Prostate gland (tissue), 2 donors: Measurements from ENCODE around the gene UGT1A3. TPM values are rescaled to one million over a fixed set of nuclear protein-coding genes. Genes with fewer than 3 reads are reported as not detected.

Experiments used
- DNase-seq: peaks from one replicate; pipeline ENCODE4 v3.0.0-alpha.2; 2019; ENCODE audit warnings: low spot score
- H3K27ac ChIP-seq, 2 donors: fragments of 200-600 bp; sonication (generic); 2 replicates each; pipeline ENCODE4 v1.5.1; 2017 to 2019
- H3K27me3 ChIP-seq: fragments of 200-600 bp; sonication (generic); replicated peaks from 2 replicates; pipeline ENCODE4 v1.5.1; 2019; ENCODE audit not compliant: insufficient read depth
- H3K36me3 ChIP-seq, 2 donors: fragments of 200-600 bp; sonication (generic); 1 replicate in 1 of 2; 2 replicates in 1 of 2; pipeline versions ENCODE4 v1.5.1 to v1.8.1; 2017 to 2019
- H3K4me1 ChIP-seq: fragments of 200-600 bp; sonication (generic); replicated peaks from 2 replicates; pipeline ENCODE4 v1.5.1; 2019
- H3K4me3 ChIP-seq, 2 donors: fragments of 200-600 bp; sonication (generic); 2 replicates each; pipeline ENCODE4 v1.5.1; 2017 to 2019
- H3K9me3 ChIP-seq: fragments of 200-600 bp; sonication (generic); 2 replicates; pipeline ENCODE4 v1.5.1; 2017
- CTCF ChIP-seq, 4 experiments: fragments of 200-600 bp in 2 of 4; fragments of 450-650 bp in 2 of 4; sonication (generic) in 2 of 4; IDR thresholded peaks; 1 replicate in 3 of 4; 2 replicates in 1 of 4; pipeline ENCODE4 v1.5.1; 2016 to 2019; ENCODE audit warnings: antibody characterized with exemption in 4 of 4, mild to moderate bottlenecking in 2 of 4, moderate library complexity in 2 of 4
- POLR2A ChIP-seq: fragments of 450-650 bp; IDR thresholded peaks from one replicate; pipeline ENCODE4 v1.6.1; 2016; ENCODE audit warnings: antibody characterized with exemption, mild to moderate bottlenecking
- POLR2AphosphoS5 ChIP-seq: sonication (generic); formaldehyde crosslinking; IDR thresholded peaks from one replicate; pipeline ENCODE4 v1.6.1; 2017; ENCODE audit warnings: antibody characterized with exemption
- WGBS: methylation state at CpG from one replicate; pipeline ENCODE4 v1.1.5; 2018; 5-methylcytosine and 5-hydroxymethylcytosine counted together
- intact Hi-C: fragments of 100-400 bp; cut with DNase I; formaldehyde crosslinking; loops from one replicate; pipeline ENCODE4 v1.14.2; 2022
- total RNA-seq, 2 donors: library from RNA; depleted of rRNA; stranded (reverse); fragments of >200 nt; gene quantifications; one replicate each; pipeline ENCODE4 v1.1.0, GENCODE V29; 2016

The UGT1A3 gene
- total RNA-seq, 2 donors from 2014 or later = 0.64 TPM; not detected in 1

DNA sequence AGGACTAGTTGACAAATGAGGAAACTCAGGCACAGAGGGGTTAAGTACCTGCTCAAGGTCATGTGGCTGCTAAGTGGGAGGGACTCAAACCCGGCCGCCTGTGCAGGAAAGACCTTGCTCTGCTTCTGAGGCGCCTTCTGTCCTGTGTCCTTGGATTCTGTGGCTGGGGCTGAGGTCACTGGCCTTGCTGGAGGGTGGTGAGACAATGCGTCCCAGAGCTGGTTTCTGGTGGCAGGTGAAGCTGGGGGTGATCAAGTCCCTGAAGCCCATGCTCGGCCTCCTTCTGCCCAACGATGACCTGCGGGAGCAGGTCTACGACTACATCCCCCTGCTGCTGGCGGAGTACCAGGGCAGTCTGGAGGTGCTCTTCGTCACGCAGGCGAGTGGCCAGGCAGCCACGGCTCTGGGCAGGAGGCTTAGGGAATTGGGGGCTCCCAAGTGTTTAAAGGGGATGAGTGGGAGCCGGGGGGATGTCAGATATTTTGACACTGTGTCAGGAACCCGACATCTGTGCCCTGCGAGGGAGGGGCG is 65.4 kb downstream of the UGT1A3 start:
- no peak for DNase-seq
- Histone ChIP-seq H3K27me3 (no peaks in the 10 kb centered on the region), H3K27ac (no peak overlapping the region), H3K4me3 (no peak overlapping the region), H3K36me3 (no peaks in the 10 kb centered on the region), H3K9me3 (no peaks in the 10 kb centered on the region), H3K4me1 (no peaks in the 10 kb centered on the region)
- intact Hi-C loops = no loop called here
- TF ChIP-seq POLR2AphosphoS5 = no peak
- no peak for TF ChIP-seq CTCF (IDR thresholded peaks at IDR 0.05)
- TF ChIP-seq POLR2A = no peak
- 81% methylated on average over 17 of the region's 17 CpGs for WGBS

DNA sequence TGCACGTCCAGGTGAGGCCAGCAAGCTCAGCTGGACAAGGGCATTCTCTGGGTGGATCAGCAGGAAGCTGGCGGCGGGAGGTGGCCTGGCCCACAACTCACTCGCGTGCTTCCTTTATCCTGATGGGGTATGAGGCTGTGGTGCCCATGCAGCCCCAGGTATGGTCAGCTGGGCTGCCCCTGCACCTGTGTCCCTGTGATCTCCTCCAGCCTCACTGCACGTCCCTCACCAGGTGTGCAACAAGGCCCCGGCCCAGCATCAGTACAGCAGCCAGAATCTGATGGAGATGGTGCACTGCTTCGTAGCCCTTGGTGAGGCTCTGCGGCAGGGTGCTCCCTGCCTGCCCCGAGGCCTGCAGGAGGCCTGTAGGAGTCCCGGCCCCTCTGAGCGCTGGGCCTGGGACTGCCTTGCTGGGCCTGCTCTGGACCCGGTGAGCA is 66.9 kb downstream of the UGT1A3 start:
- no peaks in the 10 kb centered on the region for H3K36me3 ChIP-seq
- 91% methylated on average over 13 of the region's 13 CpGs for WGBS
- H3K27ac ChIP-seq = no peak overlapping the region
- H3K27me3 ChIP-seq = no peaks in the 10 kb centered on the region
- H3K4me3 ChIP-seq = no peak overlapping the region
- H3K9me3 ChIP-seq = no peaks in the 10 kb centered on the region
- no peak for TF ChIP-seq POLR2A
- no peak for TF ChIP-seq CTCF (IDR thresholded peaks at IDR 0.05)
- TF ChIP-seq POLR2AphosphoS5 = no peak
- intact Hi-C loops = no loop called here
- H3K4me1 ChIP-seq = no peaks in the 10 kb centered on the region
- no peak for DNase-seq

DNA sequence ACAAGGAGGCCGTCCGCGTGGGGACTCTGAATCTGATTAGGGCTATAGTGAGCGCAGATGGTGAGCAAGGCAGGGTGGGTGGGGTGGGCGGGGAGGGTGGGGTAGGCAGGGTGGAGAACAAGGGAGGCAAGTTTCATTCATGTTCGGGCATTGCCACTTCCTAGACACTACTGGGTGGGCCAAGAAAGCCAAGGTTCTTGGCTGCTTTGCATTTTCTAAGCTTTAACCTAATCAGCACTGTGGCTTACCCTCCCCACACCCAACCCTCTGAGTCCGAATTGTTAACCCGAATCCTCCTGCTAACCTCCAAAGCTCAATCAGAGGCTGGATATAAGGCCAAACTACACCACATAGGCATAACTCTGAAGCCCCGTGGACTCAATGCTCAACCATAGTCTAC is 67.4 kb downstream of the UGT1A3 start:
- H3K9me3 ChIP-seq = no peaks in the 10 kb centered on the region
- no peak for DNase-seq
- H3K4me1 ChIP-seq = no peaks in the 10 kb centered on the region
- H3K4me3 ChIP-seq = no peak overlapping the region
- H3K27me3 ChIP-seq = no peaks in the 10 kb centered on the region
- H3K27ac ChIP-seq = no peak overlapping the region
- WGBS = 80% methylated on average over 9 of the region's 9 CpGs
- TF ChIP-seq POLR2A = no peak
- TF ChIP-seq POLR2AphosphoS5 = no peak
- TF ChIP-seq CTCF (IDR thresholded peaks at IDR 0.05) = no peak
- no peaks in the 10 kb centered on the region for H3K36me3 ChIP-seq
- intact Hi-C loops = no loop called here

GRCh38 chr2:233798335-233799086 is 69.7 kb downstream of the UGT1A3 start:
- no peaks in the 10 kb centered on the region for H3K27me3 ChIP-seq
- H3K9me3 ChIP-seq = no peaks in the 10 kb centered on the region
- intact Hi-C loops = no loop called here
- TF ChIP-seq POLR2AphosphoS5 (no peak), CTCF (IDR thresholded peaks at IDR 0.05) (no peak), POLR2A (no peak)
- H3K4me3 ChIP-seq = no peak overlapping the region
- 78% methylated on average over 14 of the region's 14 CpGs for whole genome bisulfite sequencing
- H3K36me3 ChIP-seq = no peaks in the 10 kb centered on the region
- H3K27ac ChIP-seq = no peak overlapping the region
- no peak for DNase-seq
- no peaks in the 10 kb centered on the region for H3K4me1 ChIP-seq
